HepG2 (cell line): ENCODE measurements around the gene WDHD1. TPM values are rescaled to one million over a fixed set of nuclear protein-coding genes. Genes with fewer than 3 reads are reported as not detected.

Experiments used
- CHCHD3 ChIP-seq: sonication (generic); formaldehyde crosslinking; IDR thresholded peaks from 2 replicates; pipeline ENCODE4 v1.8.0; 2022; ENCODE audit warnings: mild to moderate bottlenecking, missing genetic modification reagents, moderate library complexity
- DNMT3B ChIP-seq: conservative IDR thresholded peaks from 2 replicates; pipeline ENCODE4 v1.6.1; 2016; ENCODE audit warnings: missing biosample characterization, control low read depth
- FOXO4 ChIP-seq: sonication (generic); formaldehyde crosslinking; conservative IDR thresholded peaks from 2 replicates; pipeline ENCODE4 v1.8.1; 2023; ENCODE audit warnings: missing genetic modification reagents
- KLF15 ChIP-seq: sonication (generic); formaldehyde crosslinking; IDR thresholded peaks from 2 replicates; pipeline ENCODE4 v1.8.1; 2023; ENCODE audit warnings: borderline replicate concordance, mild to moderate bottlenecking, inconsistent platforms, missing genetic modification reagents, mixed read lengths
- PCBP1 ChIP-seq: fragments of 200-400 bp; formaldehyde crosslinking; IDR thresholded peaks from 2 replicates; pipeline ENCODE4 v1.6.1; 2017; ENCODE audit warnings: mild to moderate bottlenecking, low read depth, low read length, borderline replicate concordance
- RXRB ChIP-seq: IDR thresholded peaks from 2 replicates; pipeline ENCODE4 v1.6.1; 2016; ENCODE audit warnings: borderline replicate concordance, missing genetic modification reagents, missing compliant biosample characterization
- SCMH1 ChIP-seq: sonication (generic); formaldehyde crosslinking; IDR thresholded peaks from 2 replicates; pipeline ENCODE4 v1.9.0; 2021; ENCODE audit warnings: missing genetic modification reagents, mild to moderate bottlenecking, borderline replicate concordance
- ZBTB25 ChIP-seq: IDR thresholded peaks from 2 replicates; pipeline ENCODE4 v1.6.1; 2018; ENCODE audit warnings: missing genetic modification reagents
- ZBTB7B ChIP-seq: sonication (generic); formaldehyde crosslinking; IDR thresholded peaks from 2 replicates; pipeline ENCODE4 v1.4.0; 2020; ENCODE audit warnings: missing genetic modification reagents
- ZC3H13 ChIP-seq: sonication (generic); formaldehyde crosslinking; IDR thresholded peaks from 2 replicates; pipeline ENCODE4 v1.8.1; 2023; ENCODE audit warnings: mild to moderate bottlenecking, missing genetic modification reagents, moderate library complexity
- ZMAT3 ChIP-seq: sonication (generic); formaldehyde crosslinking; conservative IDR thresholded peaks from 2 replicates; pipeline ENCODE4 v1.7.0; 2021; ENCODE audit warnings: missing genetic modification reagents
- ZNF232 ChIP-seq: sonication (generic); formaldehyde crosslinking; IDR thresholded peaks from 2 replicates; pipeline ENCODE4 v1.4.0; 2020; ENCODE audit warnings: missing genetic modification reagents, borderline replicate concordance
- ZNF235 ChIP-seq: sonication (generic); formaldehyde crosslinking; IDR thresholded peaks from 2 replicates; pipeline ENCODE4 v1.8.1; 2023; ENCODE audit warnings: mild to moderate bottlenecking, missing genetic modification reagents, borderline replicate concordance
- ZNF724P ChIP-seq: sonication (generic); formaldehyde crosslinking; IDR thresholded peaks from 2 replicates; pipeline ENCODE4 v1.8.0; 2022; ENCODE audit warnings: missing genetic modification reagents, borderline replicate concordance
- ZNF891 ChIP-seq: sonication (generic); formaldehyde crosslinking; IDR thresholded peaks from 2 replicates; pipeline ENCODE4 v1.5.0; 2020; ENCODE audit warnings: mild to moderate bottlenecking, missing genetic modification reagents
- ZSCAN12 ChIP-seq: sonication (generic); formaldehyde crosslinking; IDR thresholded peaks from 2 replicates; pipeline ENCODE4 v1.9.0; 2021; ENCODE audit warnings: mild to moderate bottlenecking, missing genetic modification reagents
- ZSCAN20 ChIP-seq: sonication (generic); formaldehyde crosslinking; IDR thresholded peaks from 2 replicates; pipeline ENCODE4 v1.4.0; 2020; ENCODE audit warnings: missing genetic modification reagents, mild to moderate bottlenecking, borderline replicate concordance
- ZSCAN30 ChIP-seq: sonication (generic); formaldehyde crosslinking; IDR thresholded peaks from 2 replicates; pipeline ENCODE4 v1.5.0; 2020; ENCODE audit warnings: mild to moderate bottlenecking, missing genetic modification reagents
- polyA plus RNA-seq, 8 experiments: library from polyadenylated mRNA; depleted of rRNA in 3 of 8; stranded (reverse) in 7 of 8; unstranded in 1 of 8; fragments of >200 nt; fragmentation: Illumina TruSeq in 4 of 8; extraction: Trizol in 4 of 8; gene quantifications; 2 replicates each; pipeline versions ENCODE4 v1.2.1 to v1.2.3, GENCODE V29; 2011 to 2016; ENCODE audit warnings: low read depth in 4 of 8, missing spikeins in 1 of 8, mixed read lengths in 1 of 8; ENCODE audit not compliant: insufficient read depth in 1 of 8
- total RNA-seq, 5 experiments: library from RNA; depleted of rRNA; stranded (reverse); fragments of >200 nt; fragmentation: Illumina TruSeq; extraction: Trizol; gene quantifications; 2 replicates each; pipeline ENCODE4 v1.2.3, GENCODE V29; 2016; ENCODE audit warnings: low read depth in 1 of 5
- TF ChIP-seq, protein P1 (sequence below): sonication (generic); formaldehyde crosslinking; IDR thresholded peaks from 2 replicates; pipeline ENCODE4 v1.4.0; 2020; ENCODE audit warnings: missing genetic modification reagents
- TF ChIP-seq, protein P2 (sequence below): sonication (generic); formaldehyde crosslinking; IDR thresholded peaks from 2 replicates; pipeline ENCODE4 v1.4.0; 2020; ENCODE audit warnings: missing genetic modification reagents, borderline replicate concordance

The WDHD1 gene
- total and polyA plus RNA-seq, 2 of the 13 experiments (the other 11 are each of a cell fraction or from before 2014, with no cell fraction given) = 5.5 to 27.5 TPM

DNA sequence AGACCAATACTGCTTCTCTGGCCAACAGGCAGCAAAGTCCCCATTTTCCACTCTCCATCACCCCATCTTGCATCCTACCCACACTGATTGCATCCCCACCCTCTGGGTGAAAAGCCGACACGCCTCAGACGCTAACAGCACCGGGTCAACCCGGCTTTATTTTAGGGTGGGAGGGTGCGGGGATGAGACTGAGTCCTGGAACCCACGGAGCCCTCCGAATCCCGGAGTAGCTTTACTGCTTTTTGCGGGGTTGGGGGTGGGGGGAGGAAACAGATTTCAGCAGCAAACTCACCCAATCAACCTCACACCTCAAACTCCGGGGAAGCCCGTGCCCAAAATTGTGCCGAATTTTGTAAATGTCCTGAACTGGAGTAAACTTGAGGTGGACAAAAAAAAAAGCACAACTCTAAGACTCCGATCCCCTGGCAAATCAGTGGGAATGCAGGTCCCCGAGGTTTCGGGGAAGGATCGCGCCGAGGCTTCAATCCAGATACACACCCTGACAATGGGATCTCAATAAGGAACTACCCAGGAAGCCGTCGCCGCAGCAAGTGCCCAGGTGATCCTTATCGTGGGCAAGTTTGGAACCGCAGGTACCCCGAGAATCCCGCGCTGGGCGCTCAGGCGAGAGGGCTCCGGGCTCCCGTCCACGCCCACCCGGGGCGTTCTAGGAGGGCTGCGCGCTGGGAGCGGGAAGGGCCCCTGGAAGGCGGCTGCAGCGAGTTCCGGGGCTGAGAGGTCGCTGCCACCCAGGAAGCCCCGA lies 125.3 kb downstream of the WDHD1 start (continued):
- TF ChIP-seq, protein P1, sequence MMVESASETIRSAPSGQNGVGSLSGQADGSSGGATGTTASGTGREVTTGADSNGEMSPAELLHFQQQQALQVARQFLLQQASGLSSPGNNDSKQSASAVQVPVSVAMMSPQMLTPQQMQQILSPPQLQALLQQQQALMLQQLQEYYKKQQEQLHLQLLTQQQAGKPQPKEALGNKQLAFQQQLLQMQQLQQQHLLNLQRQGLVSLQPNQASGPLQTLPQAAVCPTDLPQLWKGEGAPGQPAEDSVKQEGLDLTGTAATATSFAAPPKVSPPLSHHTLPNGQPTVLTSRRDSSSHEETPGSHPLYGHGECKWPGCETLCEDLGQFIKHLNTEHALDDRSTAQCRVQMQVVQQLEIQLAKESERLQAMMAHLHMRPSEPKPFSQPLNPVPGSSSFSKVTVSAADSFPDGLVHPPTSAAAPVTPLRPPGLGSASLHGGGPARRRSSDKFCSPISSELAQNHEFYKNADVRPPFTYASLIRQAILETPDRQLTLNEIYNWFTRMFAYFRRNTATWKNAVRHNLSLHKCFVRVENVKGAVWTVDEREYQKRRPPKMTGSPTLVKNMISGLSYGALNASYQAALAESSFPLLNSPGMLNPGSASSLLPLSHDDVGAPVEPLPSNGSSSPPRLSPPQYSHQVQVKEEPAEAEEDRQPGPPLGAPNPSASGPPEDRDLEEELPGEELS (CRISPR knock-in tag) = no peak
- TF ChIP-seq ZNF891 (CRISPR knock-in tag) = 0 out of 2 replicates have a peak, but pooled peaks have one; percentile 10
- TF ChIP-seq ZNF232 (CRISPR knock-in tag) = no peak
- no peak for TF ChIP-seq ZSCAN20 (CRISPR knock-in tag)
- no peak for TF ChIP-seq ZBTB7B (CRISPR knock-in tag)
- no peak for TF ChIP-seq PCBP1
- 0 out of 2 replicates have a peak, but pooled peaks have one; percentile 67 for TF ChIP-seq ZSCAN12 (CRISPR knock-in tag)
- no peak for TF ChIP-seq DNMT3B (CRISPR knock-in tag)
- TF ChIP-seq RXRB (CRISPR knock-in tag) = no peak
- TF ChIP-seq ZMAT3 (CRISPR knock-in tag) = 0 out of 2 replicates have a peak, but pooled peaks have one; percentile 3
- TF ChIP-seq ZSCAN30 = 0 out of 2 replicates have a peak, but pooled peaks have one; percentile 13
- no peak for TF ChIP-seq CHCHD3 (CRISPR knock-in tag)
- TF ChIP-seq, protein P2, sequence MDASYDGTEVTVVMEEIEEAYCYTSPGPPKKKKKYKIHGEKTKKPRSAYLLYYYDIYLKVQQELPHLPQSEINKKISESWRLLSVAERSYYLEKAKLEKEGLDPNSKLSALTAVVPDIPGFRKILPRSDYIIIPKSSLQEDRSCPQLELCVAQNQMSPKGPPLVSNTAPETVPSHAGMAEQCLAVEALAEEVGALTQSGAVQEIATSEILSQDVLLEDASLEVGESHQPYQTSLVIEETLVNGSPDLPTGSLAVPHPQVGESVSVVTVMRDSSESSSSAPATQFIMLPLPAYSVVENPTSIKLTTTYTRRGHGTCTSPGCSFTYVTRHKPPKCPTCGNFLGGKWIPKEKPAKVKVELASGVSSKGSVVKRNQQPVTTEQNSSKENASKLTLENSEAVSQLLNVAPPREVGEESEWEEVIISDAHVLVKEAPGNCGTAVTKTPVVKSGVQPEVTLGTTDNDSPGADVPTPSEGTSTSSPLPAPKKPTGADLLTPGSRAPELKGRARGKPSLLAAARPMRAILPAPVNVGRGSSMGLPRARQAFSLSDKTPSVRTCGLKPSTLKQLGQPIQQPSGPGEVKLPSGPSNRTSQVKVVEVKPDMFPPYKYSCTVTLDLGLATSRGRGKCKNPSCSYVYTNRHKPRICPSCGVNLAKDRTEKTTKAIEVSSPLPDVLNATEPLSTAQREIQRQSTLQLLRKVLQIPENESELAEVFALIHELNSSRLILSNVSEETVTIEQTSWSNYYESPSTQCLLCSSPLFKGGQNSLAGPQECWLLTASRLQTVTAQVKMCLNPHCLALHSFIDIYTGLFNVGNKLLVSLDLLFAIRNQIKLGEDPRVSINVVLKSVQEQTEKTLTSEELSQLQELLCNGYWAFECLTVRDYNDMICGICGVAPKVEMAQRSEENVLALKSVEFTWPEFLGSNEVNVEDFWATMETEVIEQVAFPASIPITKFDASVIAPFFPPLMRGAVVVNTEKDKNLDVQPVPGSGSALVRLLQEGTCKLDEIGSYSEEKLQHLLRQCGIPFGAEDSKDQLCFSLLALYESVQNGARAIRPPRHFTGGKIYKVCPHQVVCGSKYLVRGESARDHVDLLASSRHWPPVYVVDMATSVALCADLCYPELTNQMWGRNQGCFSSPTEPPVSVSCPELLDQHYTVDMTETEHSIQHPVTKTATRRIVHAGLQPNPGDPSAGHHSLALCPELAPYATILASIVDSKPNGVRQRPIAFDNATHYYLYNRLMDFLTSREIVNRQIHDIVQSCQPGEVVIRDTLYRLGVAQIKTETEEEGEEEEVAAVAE (CRISPR knock-in tag) = no peak
- TF ChIP-seq KLF15 = 0 out of 2 replicates have a peak, but pooled peaks have one; percentile 45
- no peak for TF ChIP-seq ZNF235 (CRISPR knock-in tag)
- TF ChIP-seq ZBTB25 (CRISPR knock-in tag) = 0 out of 2 replicates have a peak, but pooled peaks have one; percentile 7
- TF ChIP-seq FOXO4 (CRISPR knock-in tag) = no peak
- 0 out of 2 replicates have a peak, but pooled peaks have one; percentile 30 for TF ChIP-seq ZC3H13 (CRISPR knock-in tag)
- no peak for TF ChIP-seq SCMH1 (CRISPR knock-in tag)
- TF ChIP-seq ZNF724P (CRISPR knock-in tag) = 0 out of 2 replicates have a peak, but pooled peaks have one; percentile 25
